Thymus (tissue), 11 donors: Measurements from ENCODE around the gene ITFG2. TPM values are rescaled to one million over a fixed set of nuclear protein-coding genes. Genes with fewer than 3 reads are reported as not detected.

Experiments used
- DNase-seq, 9 donors: peaks; one replicate each; pipeline ENCODE4 v3.0.0-alpha.2; 2013; ENCODE audit warnings: low spot score in 9 of 9, low read depth in 6 of 9, missing footprints in 1 of 9
- H3K27ac ChIP-seq, 2 donors: one replicate each; pipeline ENCODE4 v1.5.1; 2013; ENCODE audit warnings: control low read depth in 1 of 2, low read depth in 1 of 2, low read length in 1 of 2, mild to moderate bottlenecking in 1 of 2, moderate library complexity in 1 of 2
- H3K27me3 ChIP-seq, 2 donors: one replicate each; pipeline ENCODE4 v1.5.1; 2013; ENCODE audit warnings: low read length in 1 of 2; ENCODE audit not compliant: control insufficient read depth in 2 of 2, insufficient read depth in 1 of 2
- H3K36me3 ChIP-seq, 2 donors: one replicate each; pipeline ENCODE4 v1.5.1; 2013; ENCODE audit warnings: low read length in 1 of 2, mild to moderate bottlenecking in 1 of 2, moderate library complexity in 1 of 2; ENCODE audit not compliant: control insufficient read depth in 2 of 2, insufficient read depth in 2 of 2
- H3K4me1 ChIP-seq, 2 donors: one replicate each; pipeline ENCODE4 v1.5.1; 2013; ENCODE audit warnings: low read length in 2 of 2; ENCODE audit not compliant: control insufficient read depth in 2 of 2, insufficient read depth in 2 of 2
- H3K4me3 ChIP-seq, 2 donors: one replicate each; pipeline ENCODE4 v1.5.1; 2013; ENCODE audit warnings: low read length in 2 of 2, control low read depth in 1 of 2, mild to moderate bottlenecking in 1 of 2
- H3K9me3 ChIP-seq, 2 donors: one replicate each; pipeline ENCODE4 v1.5.1; 2013; ENCODE audit warnings: low read length in 1 of 2, mild to moderate bottlenecking in 1 of 2; ENCODE audit not compliant: control insufficient read depth in 2 of 2, insufficient read depth in 1 of 2
- WGBS: extraction: QIAGEN DNeasy Blood & Tissue Kit; methylation state at CpG from one replicate; pipeline ENCODE4 v1.1.7; 2013; 5-methylcytosine and 5-hydroxymethylcytosine counted together
- polyA plus RNA-seq: library from polyadenylated mRNA; stranded (reverse); fragments of 200-250 nt; gene quantifications from one replicate; pipeline ENCODE4 v1.2.3, GENCODE V29; 2013
- total RNA-seq: library from RNA; stranded (reverse); fragments of 120-200 nt; gene quantifications from one replicate; pipeline ENCODE4 v1.2.4, GENCODE V29; 2013
- donor health status: healthy.

Gene ITFG2
- total and polyA plus RNA-seq, 2 donors: 23.8 to 40.6 TPM

DNA sequence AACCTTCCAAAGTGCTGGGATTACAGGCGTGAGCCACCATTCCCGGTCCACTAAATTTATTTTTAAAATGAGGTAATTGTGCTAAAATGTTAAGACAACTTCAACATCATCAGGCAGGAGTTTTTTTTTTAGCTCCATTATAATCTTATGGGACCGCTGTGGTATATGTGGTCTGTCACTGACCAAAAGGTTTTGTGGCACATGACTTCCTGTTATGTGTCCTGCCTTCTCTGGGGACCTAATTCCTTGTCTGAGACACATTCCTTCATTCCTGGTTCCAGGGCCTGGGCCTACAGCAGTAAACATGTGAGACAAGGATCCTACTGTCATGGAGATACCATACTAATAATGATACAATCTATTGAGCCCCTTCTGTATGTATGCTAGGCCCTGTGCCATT lies 39.5 kb downstream of the ITFG2 start:
- no peaks in the 10 kb centered on the region for H3K4me1 ChIP-seq
- no peak for DNase-seq
- no peak overlapping the region for H3K27ac ChIP-seq
- H3K36me3 ChIP-seq: peaks cover 7 to 16% of the 10 kb centered on the region in 2 donors
- no peaks in the 10 kb centered on the region for H3K27me3 ChIP-seq
- no peaks in the 10 kb centered on the region for H3K9me3 ChIP-seq
- 98% methylated on average over 3 of the region's 3 CpGs for WGBS
- H3K4me3 ChIP-seq: no peak overlapping the region

GRCh38 chr12:2853626-2854025 lies 41.2 kb downstream of the ITFG2 start:
- Histone ChIP-seq H3K36me3 (peaks cover 20 to 23% of the 10 kb centered on the region in 2 donors), H3K4me3 (no peak overlapping the region), H3K9me3 (no peaks in the 10 kb centered on the region), H3K27me3 (no peaks in the 10 kb centered on the region), H3K4me1 (no peaks in the 10 kb centered on the region), H3K27ac (no peak overlapping the region)
- peak in 5 of 9 donors; percentile 13 to 52 (median 31) for DNase-seq
- 47% methylated on average over 11 of the region's 11 CpGs for WGBS

- whole genome bisulfite sequencing: 94% methylated on average over 25 of the region's 25 CpGs
- Histone ChIP-seq H3K27ac (no peak overlapping the region), H3K4me3 (no peak overlapping the region), H3K27me3 (no peaks in the 10 kb centered on the region), H3K9me3 (no peaks in the 10 kb centered on the region), H3K36me3 (peaks cover 29 to 33% of the 10 kb centered on the region in 2 donors), H3K4me1 (no peaks in the 10 kb centered on the region)
- DNase-seq: no peak
Measured at GRCh38 chr12:2854669-2855453, 42.4 kb downstream of the ITFG2 start.

GRCh38 chr12:2855546-2855945 lies 43.1 kb downstream of the ITFG2 start:
- Histone ChIP-seq H3K36me3 (peaks cover 32 to 38% of the 10 kb centered on the region in 2 donors), H3K4me1 (no peaks in the 10 kb centered on the region), H3K4me3 (no peak overlapping the region), H3K27me3 (no peaks in the 10 kb centered on the region), H3K27ac (no peak overlapping the region), H3K9me3 (no peaks in the 10 kb centered on the region)
- WGBS: 94% methylated on average over 7 of the region's 7 CpGs
- DNase-seq: no peak

GRCh38 chr12:2856051-2856450 lies 43.6 kb downstream of the ITFG2 start:
- Histone ChIP-seq H3K9me3 (no peaks in the 10 kb centered on the region), H3K27me3 (no peaks in the 10 kb centered on the region), H3K36me3 (peaks cover 32 to 38% of the 10 kb centered on the region in 2 donors), H3K4me1 (no peaks in the 10 kb centered on the region), H3K27ac (no peak overlapping the region), H3K4me3 (no peak overlapping the region)
- no peak for DNase-seq
- 92% methylated on average over 3 of the region's 3 CpGs for WGBS

DNA sequence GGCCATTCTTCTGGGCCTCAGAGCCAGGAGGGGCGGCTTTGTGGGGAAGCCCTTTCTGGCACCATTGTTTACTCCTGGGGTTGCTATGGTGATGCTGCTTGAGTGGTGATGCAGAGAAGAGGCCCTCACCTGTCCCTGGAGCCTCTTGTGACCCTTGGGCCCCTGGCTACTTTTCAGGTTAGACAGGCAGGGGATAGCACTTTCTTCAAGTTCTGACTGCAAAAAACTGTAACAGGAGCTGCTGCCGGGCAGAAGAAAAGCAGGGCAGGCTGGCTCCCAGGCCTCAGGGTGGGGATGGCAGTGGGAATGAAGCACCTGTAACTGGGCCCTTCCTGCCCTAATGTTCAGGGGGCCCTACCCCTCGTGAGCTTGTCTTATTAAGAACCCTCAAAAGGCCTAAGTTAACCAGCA lies 44.6 kb downstream of the ITFG2 start, which contains the start of gene TEX52:
Gene TEX52 (minus strand): TSS at position 19 of the 411 bp plus-strand sequence. CDS start 13 bp downstream, at position 6.
- DNase-seq: no peak

GRCh38 chr12:2857576-2857975 lies 45.1 kb downstream of the ITFG2 start:
- DNase-seq: no peak
- H3K27me3 ChIP-seq: no peaks in the 10 kb centered on the region
- WGBS: 97% methylated on average over 7 of the region's 7 CpGs
- no peaks in the 10 kb centered on the region for H3K9me3 ChIP-seq
- no peaks in the 10 kb centered on the region for H3K4me1 ChIP-seq
- peaks cover 34 to 48% of the 10 kb centered on the region in 2 donors for H3K36me3 ChIP-seq
- no peak overlapping the region for H3K27ac ChIP-seq
- no peak overlapping the region for H3K4me3 ChIP-seq

More for the DNA sequence above, 44.6 kb downstream of the ITFG2 start, which contains the start of gene TEX52:
- Histone ChIP-seq H3K4me3 (no peak within 1 kb of the TSS), H3K27me3 (no peaks in the 10 kb centered on the region), H3K27ac (no peak within 1 kb of the TSS), H3K9me3 (no peaks in the 10 kb centered on the region), H3K4me1 (no peaks in the 10 kb centered on the region), H3K36me3 (peaks cover 32 to 43% of the 10 kb centered on the region in 2 donors)
- over 99% methylated on average over 3 of the region's 3 CpGs for WGBS

- Histone ChIP-seq H3K36me3 (peaks cover 42 to 55% of the 10 kb centered on the region in 2 donors), H3K9me3 (no peaks in the 10 kb centered on the region), H3K4me3 (no peak overlapping the region), H3K4me1 (no peaks in the 10 kb centered on the region), H3K27me3 (no peaks in the 10 kb centered on the region), H3K27ac (no peak overlapping the region)
- DNase-seq: no peak
- 98% methylated on average over 2 of the region's 2 CpGs for WGBS
Measured at GRCh38 chr12:2858334-2858733, 45.9 kb downstream of the ITFG2 start.

- Histone ChIP-seq H3K27me3 (no peaks in the 10 kb centered on the region), H3K36me3 (peaks cover 47 to 60% of the 10 kb centered on the region in 2 donors), H3K4me1 (no peaks in the 10 kb centered on the region), H3K27ac (no peak overlapping the region), H3K9me3 (no peaks in the 10 kb centered on the region), H3K4me3 (no peak overlapping the region)
- 96% methylated on average over 12 of the region's 12 CpGs for WGBS
- no peak for DNase-seq
Measured at GRCh38 chr12:2858944-2859421, 46.5 kb downstream of the ITFG2 start.
